HCT116 (cell line): ENCODE measurements around the gene H3-3A. TPM values are rescaled to one million over a fixed set of nuclear protein-coding genes. Genes with fewer than 3 reads are reported as not detected.

Source experiments
- ATAC-seq: fragments of 200-7000 bp; cut with Tn5 transposase; 2 replicates; pipeline ENCODE4 v1.9.1; 2020; ENCODE audit warnings: mild to moderate bottlenecking, moderate library complexity
- BruUV-seq: library from RNA; stranded (reverse); fragments of 400-500 nt; replicated peaks from 2 replicates; lab custom pipeline; 2021; lab: Mats Ljungman, UMichigan
- CTCF ChIA-PET: fragments of 300-600 bp; sonication (Branson Sonifier 250); formaldehyde crosslinking; loops from one replicate; lab custom pipeline; 2021; ENCODE audit warnings: antibody characterized with exemption; lab: Charles Lee
- POLR2A ChIA-PET: fragments of 300-600, 350-600 bp; sonication (Branson Sonifier 250); formaldehyde crosslinking; loops from one replicate; lab custom pipeline; 2021; ENCODE audit warnings: antibody characterized with exemption; lab: Charles Lee
- RAD21 ChIA-PET, 2 experiments: fragments of 300-600 bp; sonication (Branson Sonifier 250); formaldehyde crosslinking; loops; one replicate each; lab custom pipeline; 2023; ENCODE audit warnings: low total read pairs in 2 of 2; ENCODE audit not compliant: uncharacterized antibody in 2 of 2, unreplicated experiment in 2 of 2, low non-redundant PET in 1 of 2; lab: Charles Lee
- DNase-seq: peaks from one replicate; pipeline ENCODE4 v3.0.0-alpha.2; 2010; ENCODE audit warnings: low read depth, low spot score
- H2AFZ ChIP-seq: fragments of 200-600 bp; shearing (Covaris generic), sonication (generic); 2 replicates; pipeline ENCODE4 v1.6.1; 2017; ENCODE audit warnings: low read depth, mixed run types, mixed read lengths, antibody characterized with exemption, low read length; ENCODE audit not compliant: poor library complexity, severe bottlenecking
- H3K27ac ChIP-seq: 2 replicates; pipeline ENCODE4 v1.5.1; 2012; ENCODE audit warnings: low read depth, low read length
- H3K27me3 ChIP-seq: fragments of 200-600 bp; sonication (generic); 2 replicates; pipeline ENCODE4 v1.6.1; 2016; ENCODE audit warnings: mixed run types, low read length, mixed read lengths; ENCODE audit not compliant: insufficient read depth
- H3K36me3 ChIP-seq, 2 experiments: fragments of 200-500 bp in 1 of 2; fragments of 200-600 bp in 1 of 2; sonication (Bioruptor generic) in 1 of 2; sonication (generic) in 1 of 2; 2 replicates each; pipeline versions ENCODE4 v1.5.1 to v1.6.1; 2014 to 2016; ENCODE audit warnings: low read length in 2 of 2, inconsistent platforms in 1 of 2, mixed read lengths in 1 of 2, mixed run types in 1 of 2; ENCODE audit not compliant: insufficient read depth in 2 of 2, control insufficient read depth in 1 of 2
- H3K4me1 ChIP-seq, 2 experiments: fragments of 200-600 bp in 1 of 2; sonication (generic) in 1 of 2; 2 replicates each; pipeline versions ENCODE4 v1.5.1 to v1.6.1; 2012 to 2017; ENCODE audit warnings: low read length in 2 of 2, inconsistent platforms in 1 of 2, mild to moderate bottlenecking in 1 of 2, mixed read lengths in 1 of 2, mixed run types in 1 of 2, moderate library complexity in 1 of 2; ENCODE audit not compliant: insufficient read depth in 2 of 2, control insufficient read depth in 1 of 2
- H3K4me2 ChIP-seq: fragments of 200-600 bp; sonication (generic); 2 replicates; pipeline ENCODE4 v1.6.1; 2017; ENCODE audit warnings: mixed run types, low read length, mixed read lengths
- H3K4me3 ChIP-seq, 2 experiments: fragments of 200-600 bp in 1 of 2; sonication (generic) in 1 of 2; replicated peaks in 1 of 2; 2 replicates each; pipeline ENCODE4 v1.5.1; 2011 to 2016; ENCODE audit warnings: low read length in 2 of 2, control low read depth in 1 of 2, low read depth in 1 of 2, mild to moderate bottlenecking in 1 of 2, mixed read lengths in 1 of 2, mixed run types in 1 of 2
- H3K79me2 ChIP-seq: fragments of 200-600 bp; sonication (generic); 2 replicates; pipeline ENCODE4 v1.6.1; 2017; ENCODE audit warnings: mild to moderate bottlenecking, mixed run types, low read length, moderate library complexity, mixed read lengths; ENCODE audit not compliant: insufficient read depth
- H3K9ac ChIP-seq: fragments of 200-600 bp; sonication (generic); 2 replicates; pipeline ENCODE4 v1.6.1; 2016; ENCODE audit warnings: low read length, mixed read lengths
- H3K9me2 ChIP-seq: fragments of 200-600 bp; sonication (generic), shearing (Covaris generic); 2 replicates; pipeline ENCODE4 v1.6.1; 2017; ENCODE audit warnings: mixed run types, mild to moderate bottlenecking, moderate library complexity; ENCODE audit not compliant: insufficient read depth
- H3K9me3 ChIP-seq, 2 experiments: fragments of 200-500 bp in 1 of 2; fragments of 200-600 bp in 1 of 2; sonication (Bioruptor generic) in 1 of 2; sonication (generic) in 1 of 2; 2 replicates each; pipeline ENCODE4 v1.6.1; 2014 to 2017; ENCODE audit warnings: low read length in 2 of 2, mixed read lengths in 2 of 2, inconsistent platforms in 1 of 2, low read depth in 1 of 2, mild to moderate bottlenecking in 1 of 2, mixed run types in 1 of 2, moderate library complexity in 1 of 2; ENCODE audit not compliant: control insufficient read depth in 1 of 2, insufficient read depth in 1 of 2
- H4K20me1 ChIP-seq: fragments of 200-600 bp; sonication (generic), shearing (Covaris generic); 2 replicates; pipeline ENCODE4 v1.6.1; 2017; ENCODE audit warnings: mixed run types, mild to moderate bottlenecking, moderate library complexity; ENCODE audit not compliant: insufficient read depth
- CBX3 ChIP-seq: IDR thresholded peaks from 2 replicates; pipeline ENCODE4 v1.6.1; 2012; ENCODE audit warnings: low read depth
- CEBPB ChIP-seq: IDR thresholded peaks from 2 replicates; pipeline ENCODE4 v1.6.1; 2012; ENCODE audit warnings: low read depth
- ELF1 ChIP-seq: IDR thresholded peaks from 2 replicates; pipeline ENCODE4 v1.6.1; 2012; ENCODE audit warnings: low read depth, borderline replicate concordance
- EZH2 ChIP-seq: fragments of 200-600 bp; sonication (generic); IDR thresholded peaks from 2 replicates; pipeline ENCODE4 v1.6.1; 2017; ENCODE audit warnings: antibody characterized with exemption, mixed run types
- FOSL1 ChIP-seq: IDR thresholded peaks from 2 replicates; pipeline ENCODE4 v1.6.1; 2012; ENCODE audit warnings: low read depth
- JUND ChIP-seq: IDR thresholded peaks from 2 replicates; pipeline ENCODE4 v1.6.1; 2012
- POLR2A ChIP-seq: IDR thresholded peaks from 2 replicates; pipeline ENCODE4 v1.7.0; 2011; ENCODE audit warnings: borderline replicate concordance; ENCODE audit not compliant: insufficient read depth, insufficient read length; ENCODE audit errors: extremely low read depth
- POLR2AphosphoS5 ChIP-seq: IDR thresholded peaks from 2 replicates; pipeline ENCODE4 v1.6.1; 2011; ENCODE audit warnings: mild to moderate bottlenecking, low read depth, low read length, moderate library complexity
- RAD21 ChIP-seq: IDR thresholded peaks from 2 replicates; pipeline ENCODE4 v1.6.1; 2012; ENCODE audit warnings: low read depth, mild to moderate bottlenecking
- SIN3A ChIP-seq: IDR thresholded peaks from 2 replicates; pipeline ENCODE4 v1.6.1; 2012; ENCODE audit warnings: low read depth
- YY1 ChIP-seq: IDR thresholded peaks from 2 replicates; pipeline ENCODE4 v1.6.1; 2011; ENCODE audit warnings: low read length, low read depth, moderate library complexity, mild to moderate bottlenecking; ENCODE audit not compliant: insufficient replicate concordance; ENCODE audit errors: extremely low read depth
- ZFX ChIP-seq: fragments of 450-650 bp; IDR thresholded peaks from 2 replicates; pipeline ENCODE4 v1.6.1; 2017
- ZNF274 ChIP-seq: fragments of 200-500 bp; sonication (Bioruptor generic); IDR thresholded peaks from 2 replicates; pipeline ENCODE4 v1.6.1; 2014; ENCODE audit warnings: mild to moderate bottlenecking, low read depth, low read length, inconsistent platforms
- intact Hi-C: fragments of 100-400 bp; cut with micrococcal nuclease; formaldehyde crosslinking; loops from 2 replicates; pipeline ENCODE4 v1.10.0; 2022
- total RNA-seq: library from RNA; stranded (reverse); gene quantifications from one replicate; pipeline ENCODE4 v1.2.1, GENCODE V29; 2021; ENCODE audit not compliant: unreplicated experiment
- TF ChIP-seq, protein P1 (sequence below): IDR thresholded peaks from 2 replicates; pipeline ENCODE4 v1.6.1; 2011; ENCODE audit warnings: mild to moderate bottlenecking, low read length, moderate library complexity; ENCODE audit not compliant: insufficient replicate concordance; ENCODE audit errors: extremely low read depth
- TF ChIP-seq, protein P2 (sequence below), 3 experiments: fragments of 200-600 bp in 1 of 3; sonication (generic) in 1 of 3; IDR thresholded peaks in 2 of 3; conservative IDR thresholded peaks in 1 of 3; 2 replicates each; pipeline ENCODE4 v1.5.1; 2012 to 2017; ENCODE audit warnings: low read depth in 2 of 3, low read length in 2 of 3, antibody characterized with exemption in 1 of 3, borderline replicate concordance in 1 of 3, control low read depth in 1 of 3, mild to moderate bottlenecking in 1 of 3, mixed read lengths in 1 of 3, mixed run types in 1 of 3, moderate library complexity in 1 of 3; ENCODE audit not compliant: insufficient read depth in 1 of 3
- TF ChIP-seq, protein P3 (sequence below): IDR thresholded peaks from 2 replicates; pipeline ENCODE4 v1.6.1; 2012; ENCODE audit warnings: low read depth

Gene H3-3A
- total RNA-seq, 1 experiment from 2014 or later: 386 TPM

DNA sequence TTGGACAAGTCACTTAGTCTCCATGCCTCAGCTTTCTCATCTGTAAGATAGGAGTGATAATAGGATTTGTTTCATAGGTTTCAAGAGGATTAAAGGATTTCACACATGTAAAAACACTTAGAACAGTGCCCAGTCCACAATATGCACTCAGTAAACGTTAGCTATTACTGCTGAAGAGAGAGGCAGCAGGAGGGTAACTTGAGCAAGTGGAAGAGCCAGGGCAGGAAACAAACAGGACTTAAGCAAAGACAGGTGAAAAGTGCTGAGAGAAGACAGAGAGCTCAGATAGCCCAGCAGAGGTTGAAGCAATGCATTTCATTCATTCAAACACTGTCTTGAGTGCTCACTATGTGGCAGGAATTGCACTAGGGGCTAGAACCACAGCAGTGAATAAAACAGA lies 21.1 kb upstream of the H3-3A start:
- no peak for ATAC-seq
- Histone ChIP-seq H3K9me2 (no peaks in the 10 kb centered on the region), H3K4me1 (peaks cover 0 to 8% of the 10 kb centered on the region in 2 experiments; a peak in 2 of 4 replicates), H3K4me2 (no peak overlapping the region)
- CTCF ChIA-PET: no interaction called here
- TF ChIP-seq CBX3 (no peak), SIN3A (no peak), ELF1 (no peak), POLR2AphosphoS5 (no peak), ZNF274 (no peak), YY1 (no peak), EZH2 (no peak), POLR2A (no peak), CEBPB (no peak), JUND (no peak), FOSL1 (no peak), ZFX (no peak), RAD21 (no peak)
- TF ChIP-seq, protein P1, sequence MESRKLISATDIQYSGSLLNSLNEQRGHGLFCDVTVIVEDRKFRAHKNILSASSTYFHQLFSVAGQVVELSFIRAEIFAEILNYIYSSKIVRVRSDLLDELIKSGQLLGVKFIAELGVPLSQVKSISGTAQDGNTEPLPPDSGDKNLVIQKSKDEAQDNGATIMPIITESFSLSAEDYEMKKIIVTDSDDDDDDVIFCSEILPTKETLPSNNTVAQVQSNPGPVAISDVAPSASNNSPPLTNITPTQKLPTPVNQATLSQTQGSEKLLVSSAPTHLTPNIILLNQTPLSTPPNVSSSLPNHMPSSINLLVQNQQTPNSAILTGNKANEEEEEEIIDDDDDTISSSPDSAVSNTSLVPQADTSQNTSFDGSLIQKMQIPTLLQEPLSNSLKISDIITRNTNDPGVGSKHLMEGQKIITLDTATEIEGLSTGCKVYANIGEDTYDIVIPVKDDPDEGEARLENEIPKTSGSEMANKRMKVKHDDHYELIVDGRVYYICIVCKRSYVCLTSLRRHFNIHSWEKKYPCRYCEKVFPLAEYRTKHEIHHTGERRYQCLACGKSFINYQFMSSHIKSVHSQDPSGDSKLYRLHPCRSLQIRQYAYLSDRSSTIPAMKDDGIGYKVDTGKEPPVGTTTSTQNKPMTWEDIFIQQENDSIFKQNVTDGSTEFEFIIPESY: no peak
- TF ChIP-seq, protein P2, sequence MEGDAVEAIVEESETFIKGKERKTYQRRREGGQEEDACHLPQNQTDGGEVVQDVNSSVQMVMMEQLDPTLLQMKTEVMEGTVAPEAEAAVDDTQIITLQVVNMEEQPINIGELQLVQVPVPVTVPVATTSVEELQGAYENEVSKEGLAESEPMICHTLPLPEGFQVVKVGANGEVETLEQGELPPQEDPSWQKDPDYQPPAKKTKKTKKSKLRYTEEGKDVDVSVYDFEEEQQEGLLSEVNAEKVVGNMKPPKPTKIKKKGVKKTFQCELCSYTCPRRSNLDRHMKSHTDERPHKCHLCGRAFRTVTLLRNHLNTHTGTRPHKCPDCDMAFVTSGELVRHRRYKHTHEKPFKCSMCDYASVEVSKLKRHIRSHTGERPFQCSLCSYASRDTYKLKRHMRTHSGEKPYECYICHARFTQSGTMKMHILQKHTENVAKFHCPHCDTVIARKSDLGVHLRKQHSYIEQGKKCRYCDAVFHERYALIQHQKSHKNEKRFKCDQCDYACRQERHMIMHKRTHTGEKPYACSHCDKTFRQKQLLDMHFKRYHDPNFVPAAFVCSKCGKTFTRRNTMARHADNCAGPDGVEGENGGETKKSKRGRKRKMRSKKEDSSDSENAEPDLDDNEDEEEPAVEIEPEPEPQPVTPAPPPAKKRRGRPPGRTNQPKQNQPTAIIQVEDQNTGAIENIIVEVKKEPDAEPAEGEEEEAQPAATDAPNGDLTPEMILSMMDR (IDR thresholded peaks at IDR 0.05 in 2 of 3, conservative IDR thresholded peaks at IDR 0.05 in 1 of 3; ENCODE audit: borderline replicate concordance in 1 of 3, insufficient read depth in 1 of 3, low read depth in 2 of 3, low read length in 2 of 3): no peak
- TF ChIP-seq, protein P3, sequence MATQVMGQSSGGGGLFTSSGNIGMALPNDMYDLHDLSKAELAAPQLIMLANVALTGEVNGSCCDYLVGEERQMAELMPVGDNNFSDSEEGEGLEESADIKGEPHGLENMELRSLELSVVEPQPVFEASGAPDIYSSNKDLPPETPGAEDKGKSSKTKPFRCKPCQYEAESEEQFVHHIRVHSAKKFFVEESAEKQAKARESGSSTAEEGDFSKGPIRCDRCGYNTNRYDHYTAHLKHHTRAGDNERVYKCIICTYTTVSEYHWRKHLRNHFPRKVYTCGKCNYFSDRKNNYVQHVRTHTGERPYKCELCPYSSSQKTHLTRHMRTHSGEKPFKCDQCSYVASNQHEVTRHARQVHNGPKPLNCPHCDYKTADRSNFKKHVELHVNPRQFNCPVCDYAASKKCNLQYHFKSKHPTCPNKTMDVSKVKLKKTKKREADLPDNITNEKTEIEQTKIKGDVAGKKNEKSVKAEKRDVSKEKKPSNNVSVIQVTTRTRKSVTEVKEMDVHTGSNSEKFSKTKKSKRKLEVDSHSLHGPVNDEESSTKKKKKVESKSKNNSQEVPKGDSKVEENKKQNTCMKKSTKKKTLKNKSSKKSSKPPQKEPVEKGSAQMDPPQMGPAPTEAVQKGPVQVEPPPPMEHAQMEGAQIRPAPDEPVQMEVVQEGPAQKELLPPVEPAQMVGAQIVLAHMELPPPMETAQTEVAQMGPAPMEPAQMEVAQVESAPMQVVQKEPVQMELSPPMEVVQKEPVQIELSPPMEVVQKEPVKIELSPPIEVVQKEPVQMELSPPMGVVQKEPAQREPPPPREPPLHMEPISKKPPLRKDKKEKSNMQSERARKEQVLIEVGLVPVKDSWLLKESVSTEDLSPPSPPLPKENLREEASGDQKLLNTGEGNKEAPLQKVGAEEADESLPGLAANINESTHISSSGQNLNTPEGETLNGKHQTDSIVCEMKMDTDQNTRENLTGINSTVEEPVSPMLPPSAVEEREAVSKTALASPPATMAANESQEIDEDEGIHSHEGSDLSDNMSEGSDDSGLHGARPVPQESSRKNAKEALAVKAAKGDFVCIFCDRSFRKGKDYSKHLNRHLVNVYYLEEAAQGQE: no peak
- TF ChIP-seq, all 23 proteins: peak for 0
- POLR2A ChIA-PET: no interaction called here
- H3K27ac ChIP-seq: no peak overlapping the region
- no peaks in the 10 kb centered on the region for H3K79me2 ChIP-seq
- DNase-seq: no peak
- no peak overlapping the region for H3K9ac ChIP-seq
- peaks cover 0 to 6% of the 10 kb centered on the region in 2 experiments; a peak in 1 of 4 replicates for H3K9me3 ChIP-seq
- BruUV-seq: no TSS peak
- no peaks in the 10 kb centered on the region for H4K20me1 ChIP-seq
- no peak overlapping the region for H3K4me3 ChIP-seq
- no peaks in the 10 kb centered on the region; the same call in 1 of the 2 replicates for H3K27me3 ChIP-seq
- H2AFZ ChIP-seq: no peak overlapping the region
- RAD21 ChIA-PET: no interaction called here
- intact Hi-C loops: no loop called here
- H3K36me3 ChIP-seq: no peaks in the 10 kb centered on the region
